A673 (cell line): Measurements from ENCODE around the gene GLI2.

Source experiments
- EZH2 ChIP-seq: fragments of 200-600 bp; sonication (generic); IDR thresholded peaks from 2 replicates; pipeline ENCODE4 v1.6.1; 2017; ENCODE audit warnings: borderline replicate concordance, low read depth, mild to moderate bottlenecking, mixed read lengths, antibody characterized with exemption, low read length; ENCODE audit not compliant: poor library complexity, severe bottlenecking
- TF ChIP-seq, protein P1 (sequence below): fragments of 300-800, 200-600 bp; sonication (generic); conservative IDR thresholded peaks from 2 replicates; pipeline ENCODE4 v1.5.1; 2017; ENCODE audit warnings: low read depth, mild to moderate bottlenecking, antibody characterized with exemption, low read length, moderate library complexity, mixed read lengths

- TF ChIP-seq, protein P1, sequence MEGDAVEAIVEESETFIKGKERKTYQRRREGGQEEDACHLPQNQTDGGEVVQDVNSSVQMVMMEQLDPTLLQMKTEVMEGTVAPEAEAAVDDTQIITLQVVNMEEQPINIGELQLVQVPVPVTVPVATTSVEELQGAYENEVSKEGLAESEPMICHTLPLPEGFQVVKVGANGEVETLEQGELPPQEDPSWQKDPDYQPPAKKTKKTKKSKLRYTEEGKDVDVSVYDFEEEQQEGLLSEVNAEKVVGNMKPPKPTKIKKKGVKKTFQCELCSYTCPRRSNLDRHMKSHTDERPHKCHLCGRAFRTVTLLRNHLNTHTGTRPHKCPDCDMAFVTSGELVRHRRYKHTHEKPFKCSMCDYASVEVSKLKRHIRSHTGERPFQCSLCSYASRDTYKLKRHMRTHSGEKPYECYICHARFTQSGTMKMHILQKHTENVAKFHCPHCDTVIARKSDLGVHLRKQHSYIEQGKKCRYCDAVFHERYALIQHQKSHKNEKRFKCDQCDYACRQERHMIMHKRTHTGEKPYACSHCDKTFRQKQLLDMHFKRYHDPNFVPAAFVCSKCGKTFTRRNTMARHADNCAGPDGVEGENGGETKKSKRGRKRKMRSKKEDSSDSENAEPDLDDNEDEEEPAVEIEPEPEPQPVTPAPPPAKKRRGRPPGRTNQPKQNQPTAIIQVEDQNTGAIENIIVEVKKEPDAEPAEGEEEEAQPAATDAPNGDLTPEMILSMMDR: no peak
- TF ChIP-seq EZH2: no peak
These were observed 14.1 kb downstream of the GLI2 start for GRCh38 chr2:120749506-120750431.
